ENCODE results near the gene PLA2G7. TPM values are rescaled to one million over a fixed set of nuclear protein-coding genes. Genes with fewer than 3 reads are reported as not detected.

The PLA2G7 gene
- total RNA-seq, 3 donors from 2014 or later (not counting 1 experiment from before 2014, with no cell fraction given), result 1.1 TPM; not detected in 2

DNA sequence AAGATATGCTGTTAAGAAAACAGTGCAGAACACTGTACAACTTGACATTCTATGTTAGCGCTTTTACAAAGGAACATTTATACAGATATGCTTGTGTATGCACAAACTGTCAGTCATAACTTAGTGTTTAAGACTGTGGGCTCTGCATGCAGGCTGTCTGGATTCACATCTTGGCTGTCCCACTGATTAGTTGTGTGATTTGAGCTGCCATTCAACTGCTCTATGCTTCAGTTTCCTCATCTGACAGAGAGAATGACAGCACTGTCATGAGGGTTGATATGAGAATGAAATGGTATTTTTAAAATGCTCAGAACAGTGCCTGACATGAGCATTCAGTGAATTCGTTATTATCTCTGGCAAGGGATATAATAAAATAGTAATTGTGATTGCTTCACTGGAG is 73.7 kb downstream of the PLA2G7 start:
- intact Hi-C loops (cut with micrococcal nuclease), result no loop called here
- no peak for ATAC-seq
- TF ChIP-seq, protein P1, sequence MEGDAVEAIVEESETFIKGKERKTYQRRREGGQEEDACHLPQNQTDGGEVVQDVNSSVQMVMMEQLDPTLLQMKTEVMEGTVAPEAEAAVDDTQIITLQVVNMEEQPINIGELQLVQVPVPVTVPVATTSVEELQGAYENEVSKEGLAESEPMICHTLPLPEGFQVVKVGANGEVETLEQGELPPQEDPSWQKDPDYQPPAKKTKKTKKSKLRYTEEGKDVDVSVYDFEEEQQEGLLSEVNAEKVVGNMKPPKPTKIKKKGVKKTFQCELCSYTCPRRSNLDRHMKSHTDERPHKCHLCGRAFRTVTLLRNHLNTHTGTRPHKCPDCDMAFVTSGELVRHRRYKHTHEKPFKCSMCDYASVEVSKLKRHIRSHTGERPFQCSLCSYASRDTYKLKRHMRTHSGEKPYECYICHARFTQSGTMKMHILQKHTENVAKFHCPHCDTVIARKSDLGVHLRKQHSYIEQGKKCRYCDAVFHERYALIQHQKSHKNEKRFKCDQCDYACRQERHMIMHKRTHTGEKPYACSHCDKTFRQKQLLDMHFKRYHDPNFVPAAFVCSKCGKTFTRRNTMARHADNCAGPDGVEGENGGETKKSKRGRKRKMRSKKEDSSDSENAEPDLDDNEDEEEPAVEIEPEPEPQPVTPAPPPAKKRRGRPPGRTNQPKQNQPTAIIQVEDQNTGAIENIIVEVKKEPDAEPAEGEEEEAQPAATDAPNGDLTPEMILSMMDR (IDR thresholded peaks at IDR 0.05), result no peak

DNA sequence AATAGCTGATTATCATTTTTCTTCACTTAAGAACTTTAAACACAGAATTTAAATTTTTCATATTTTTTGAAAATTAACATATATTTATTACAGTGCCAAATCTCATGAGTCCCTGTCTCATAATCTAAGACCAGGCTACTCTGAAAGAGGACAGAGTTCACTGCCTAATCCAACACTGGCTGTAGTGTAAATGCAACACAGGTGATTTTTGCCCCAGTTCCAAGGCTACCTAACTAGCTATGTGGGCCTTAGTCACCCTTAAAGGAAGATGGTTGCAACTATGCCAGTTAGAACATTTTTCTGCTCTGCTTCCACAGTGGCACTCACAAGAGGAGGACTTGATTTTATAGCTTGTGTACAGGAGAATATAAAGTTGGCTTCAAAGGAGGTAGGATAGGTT is 77.5 kb downstream of the PLA2G7 start:
- intact Hi-C loops (cut with micrococcal nuclease), result no loop called here
- Histone ChIP-seq H3K9me3 (ENCODE audit: control insufficient read depth, insufficient read depth, low read length) (no peaks in the 10 kb centered on the region), H3K4me1 (ENCODE audit: control insufficient read depth, insufficient read depth, low read length) (peaks cover under 1% of the 10 kb centered on the region), H3K27ac (ENCODE audit: low read length) (no peak overlapping the region), H3K4me3 (ENCODE audit: low read length) (no peak overlapping the region), H3K27me3 (ENCODE audit: control insufficient read depth, insufficient read depth, low read length) (peaks cover 10% of the 10 kb centered on the region), H3K36me3 (ENCODE audit: control insufficient read depth, insufficient read depth, low read length) (no peaks in the 10 kb centered on the region)
- Mint-ChIP-seq H3K27ac (no peak overlapping the region), H3K36me3 (no peaks in the 10 kb centered on the region), H3K4me1 (peaks cover 11 to 13% of the 10 kb centered on the region in 2 donors), H3K9me3 (no peaks in the 10 kb centered on the region), H3K4me3 (no peak overlapping the region), H3K27me3 (ENCODE audit: low read depth in 2 of 2) (peaks cover 18 to 31% of the 10 kb centered on the region in 2 donors)
- no peak for ATAC-seq
- no peak for DNase-seq
- TF ChIP-seq, protein P1 (IDR thresholded peaks at IDR 0.05), result no peak

More for the DNA sequence above, 73.7 kb downstream of the PLA2G7 start:
- Mint-ChIP-seq H3K27me3 (ENCODE audit: low read depth in 2 of 2) (peaks cover 0 to 7% of the 10 kb centered on the region in 2 donors), H3K4me3 (no peak overlapping the region), H3K9me3 (no peaks in the 10 kb centered on the region), H3K4me1 (no peaks in the 10 kb centered on the region), H3K36me3 (no peaks in the 10 kb centered on the region), H3K27ac (no peak overlapping the region)
- DNase-seq, result no peak
- Histone ChIP-seq H3K27ac (ENCODE audit: low read length) (no peak overlapping the region), H3K27me3 (ENCODE audit: control insufficient read depth, insufficient read depth, low read length) (no peaks in the 10 kb centered on the region), H3K4me1 (ENCODE audit: control insufficient read depth, insufficient read depth, low read length) (no peaks in the 10 kb centered on the region), H3K9me3 (ENCODE audit: control insufficient read depth, insufficient read depth, low read length) (no peaks in the 10 kb centered on the region), H3K4me3 (ENCODE audit: low read length) (no peak overlapping the region), H3K36me3 (ENCODE audit: control insufficient read depth, insufficient read depth, low read length) (no peaks in the 10 kb centered on the region)
- WGBS (ENCODE audit: insufficient coverage), result 82% methylated on average over 2 of the region's 2 CpGs

DNA sequence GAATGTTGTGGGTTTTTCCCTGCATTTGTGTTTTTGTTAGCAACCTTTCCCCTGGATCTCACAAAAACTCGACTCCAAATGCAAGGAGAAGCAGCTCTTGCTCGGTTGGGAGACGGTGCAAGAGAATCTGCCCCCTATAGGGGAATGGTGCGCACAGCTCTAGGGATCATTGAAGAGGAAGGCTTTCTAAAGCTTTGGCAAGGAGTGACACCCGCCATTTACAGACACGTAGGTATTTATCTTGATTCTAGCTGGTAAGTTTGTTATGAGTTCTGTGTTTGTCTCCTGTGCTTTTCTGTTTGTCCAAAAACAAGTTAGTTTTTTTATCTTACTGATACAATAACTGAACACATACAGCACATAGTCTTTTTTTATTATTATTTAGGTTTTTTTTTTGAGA is 79.4 kb downstream of the PLA2G7 start:
- H3K9me3 ChIP-seq (ENCODE audit: control insufficient read depth, insufficient read depth, low read length), result no peaks in the 10 kb centered on the region
- TF ChIP-seq, protein P1 (IDR thresholded peaks at IDR 0.05), result no peak
- ATAC-seq (no peak), DNase-seq (no peak)
- Mint-ChIP-seq H3K36me3 (no peaks in the 10 kb centered on the region), H3K4me1 (peaks cover 17 to 19% of the 10 kb centered on the region in 2 donors), H3K9me3 (no peaks in the 10 kb centered on the region), H3K4me3 (no peak overlapping the region), H3K27ac (no peak overlapping the region), H3K27me3 (ENCODE audit: low read depth in 2 of 2) (peaks cover 26 to 45% of the 10 kb centered on the region in 2 donors)
- H3K36me3 ChIP-seq (ENCODE audit: control insufficient read depth, insufficient read depth, low read length), result no peaks in the 10 kb centered on the region
- H3K4me3 ChIP-seq (ENCODE audit: low read length), result no peak overlapping the region
- WGBS (ENCODE audit: insufficient coverage), result 79% methylated on average over 5 of the region's 6 CpGs
- intact Hi-C loops (cut with micrococcal nuclease), result no loop called here
- H3K4me1 ChIP-seq (ENCODE audit: control insufficient read depth, insufficient read depth, low read length), result peaks cover 5% of the 10 kb centered on the region
- no peak overlapping the region for H3K27ac ChIP-seq (ENCODE audit: low read length)
- H3K27me3 ChIP-seq (ENCODE audit: control insufficient read depth, insufficient read depth, low read length), result peaks cover 20% of the 10 kb centered on the region

Other genes starting within 250 kb of the PLA2G7 start
- under 1 TPM in 1 of 3 donors, not detected in 2; 0.43 TPM for gene RCAN2, start 243.9 kb downstream of the PLA2G7 start, total RNA-seq
- not detected for gene CYP39A1, start 82.6 kb downstream of the PLA2G7 start, total RNA-seq
- gene SLC25A27, start 82.4 kb downstream of the PLA2G7 start, total RNA-seq, result 1 to 10 TPM in 1 of 3 donors, not detected in 2; 1.7 TPM
- gene TDRD6, start 47.5 kb downstream of the PLA2G7 start, total RNA-seq, result not detected
- not detected for gene ANKRD66, start 11.6 kb upstream of the PLA2G7 start, total RNA-seq
- gene MEP1A, start 58.0 kb upstream of the PLA2G7 start, total RNA-seq, result not detected
- not detected for gene ADGRF5, start 186.6 kb upstream of the PLA2G7 start, total RNA-seq